Pancreas (tissue), 10 donors: ENCODE data around the gene ARHGDIB. TPM values are rescaled to one million over a fixed set of nuclear protein-coding genes. Genes with fewer than 3 reads are reported as not detected.
A peak's percentile ranks its signal among the peaks of the same experiment; 100 is the strongest.

ENCODE experiments used
- ATAC-seq, 4 donors: fragments of 200-7000 bp; cut with Tn5 transposase; one replicate each; pipeline versions ENCODE4 v1.8.0 to v1.9.1; 2020; ENCODE audit warnings: mild to moderate bottlenecking in 4 of 4, moderate library complexity in 4 of 4
- DNase-seq, 6 donors: peaks; one replicate each; pipeline ENCODE4 v3.0.0-alpha.2; 2020
- FAIRE-seq: peaks from 2 replicates; lab custom pipeline; 2012; peaks lifted over from hg19 to GRCh38; lab: Jason Lieb, UNC
- H3K27ac ChIP-seq, 4 donors: fragments of 200-600 bp; sonication (generic); 1 replicate in 3 of 4; 2 replicates in 1 of 4; pipeline versions ENCODE4 v1.5.0 to v1.8.0; 2020
- H3K27me3 ChIP-seq, 4 donors: fragments of 200-600 bp; one replicate each; pipeline ENCODE4 v1.8.0; 2021
- H3K36me3 ChIP-seq, 3 donors: fragments of 200-600 bp; sonication (generic) in 1 of 3; one replicate each; pipeline versions ENCODE4 v1.5.0 to v1.8.0; 2020 to 2021
- H3K4me1 ChIP-seq, 3 donors: fragments of 200-600 bp; one replicate each; pipeline ENCODE4 v1.8.0; 2021
- H3K4me3 ChIP-seq, 4 donors: fragments of 200-600 bp; sonication (generic) in 2 of 4; one replicate each; pipeline versions ENCODE4 v1.5.0 to v1.8.0; 2020 to 2021
- H3K9me3 ChIP-seq, 4 donors: fragments of 200-600 bp; one replicate each; pipeline ENCODE4 v1.8.0; 2021
- CTCF ChIP-seq, 4 donors: fragments of 200-600 bp; sonication (generic) in 3 of 4; IDR thresholded peaks; one replicate each; pipeline versions ENCODE4 v1.5.0 to v1.8.0; 2021; ENCODE audit warnings: antibody characterized with exemption in 4 of 4
- WGBS, 2 donors: extraction: QIAGEN DNeasy Blood & Tissue Kit; methylation state at CpG; one replicate each; pipeline ENCODE4 v1.1.7; 2013; 5-methylcytosine and 5-hydroxymethylcytosine counted together
- intact Hi-C, 3 donors: fragments of 100-400 bp; cut with DNase I; formaldehyde crosslinking; loops; one replicate each; pipeline versions ENCODE4 v1.11.1 to v1.14.2; 2022
- polyA plus RNA-seq, 2 donors: library from polyadenylated mRNA; stranded (reverse); fragments of 200-250 nt; gene quantifications; one replicate each; pipeline ENCODE4 v1.2.3, GENCODE V29; 2013
- total RNA-seq, 6 donors: library from RNA; stranded (reverse); fragmentation: NEBNext Ultra II Directional in 4 of 6; extraction: Animal tissue kit (Norgen Biotek cat#: 25700) in 4 of 6; gene quantifications; one replicate each; pipeline versions ENCODE4 v1.2.1 to v1.2.4, GENCODE V29; 2021 to 2023
- donor health status: healthy with polysubstance abuse.
- donor health status: DM: no; HTN: no; CAD: no; lungs with moderate emphysema.
- donor health status: DM: no; HTN: no; CAD: no.
- donor health status: control.
- donor health status: control.
- donor health status: Bipolar disorder and iron deficiency.
- donor health status: DM: yes; HTN: yes; CAD: no.
- donor health status: DM: no; HTN: no; CAD: no.
- donor health status: DM: no; HTN: no; CAD: no.
- donor health status: DM: yes; HTN: yes; CAD: no.

Gene ARHGDIB
- total and polyA plus RNA-seq, 8 donors = 5.8 to 54.8 (median 23.4) TPM

GRCh38 chr12:14982562-14982961 lies 21.2 kb upstream of the ARHGDIB start:
- Histone ChIP-seq H3K4me1 (no peaks in the 10 kb centered on the region), H3K36me3 (no peaks in the 10 kb centered on the region), H3K9me3 (no peaks in the 10 kb centered on the region), H3K27ac (no peak overlapping the region), H3K4me3 (no peak overlapping the region), H3K27me3 (no peaks in the 10 kb centered on the region)
- no peak for DNase-seq
- 89 to 98% methylated on average over 1 of the region's 1 CpG for WGBS, 2 donors
- ATAC-seq = peak in 1 of 4 donors; percentile 43
- intact Hi-C loops = no loop called here
- no peak for TF ChIP-seq CTCF (IDR thresholded peaks at IDR 0.05)
- no peak for FAIRE-seq

DNA sequence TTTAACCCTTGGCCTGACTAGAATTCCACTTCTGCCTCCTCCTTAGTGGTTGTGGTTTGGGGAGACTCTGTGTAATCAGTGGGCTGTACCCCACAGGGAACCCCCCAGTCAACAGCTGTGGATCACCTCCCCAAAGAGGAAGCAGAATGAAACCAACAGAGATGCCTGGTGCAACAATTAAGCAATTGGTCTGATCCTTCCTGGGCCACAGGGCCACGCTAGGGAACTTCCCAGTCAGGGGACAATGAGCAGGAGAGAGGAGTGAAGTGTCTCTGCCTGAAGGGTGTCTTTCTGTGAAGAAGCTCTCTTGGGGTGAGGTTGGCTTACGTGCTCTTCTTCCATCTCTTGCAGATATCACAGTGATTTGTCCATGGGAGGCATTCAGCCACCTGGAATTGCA lies 19.6 kb upstream of the ARHGDIB start:
- DNase-seq (no peak), ATAC-seq (peak in 2 of 4 donors; percentile 37 to 63)
- no peaks in the 10 kb centered on the region for H3K36me3 ChIP-seq

DNA sequence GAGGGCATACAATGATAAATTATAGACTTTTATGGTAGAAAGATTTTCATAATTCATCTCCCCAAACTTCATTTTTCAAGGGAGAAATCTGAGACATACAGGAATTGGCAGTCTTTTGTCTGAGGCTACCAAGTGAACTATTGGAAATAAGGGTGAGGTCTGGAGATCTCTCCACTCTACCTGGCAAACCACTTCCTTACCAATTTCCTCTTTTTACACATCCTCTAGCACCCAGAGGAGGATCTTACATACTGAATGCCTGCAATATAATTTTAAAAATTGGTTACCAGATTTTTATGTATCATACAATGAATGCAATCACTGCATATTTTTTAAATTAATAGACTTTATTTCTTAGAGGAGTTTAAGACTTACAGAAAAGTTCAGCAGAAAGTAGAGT lies 18.1 kb upstream of the ARHGDIB start:
- Histone ChIP-seq H3K4me3 (no peak overlapping the region), H3K27ac (no peak overlapping the region), H3K36me3 (no peaks in the 10 kb centered on the region), H3K27me3 (no peaks in the 10 kb centered on the region), H3K9me3 (no peaks in the 10 kb centered on the region), H3K4me1 (no peaks in the 10 kb centered on the region)
- ATAC-seq (no peak), DNase-seq (no peak), FAIRE-seq (no peak)
- intact Hi-C loops = no loop called here
- no peak for TF ChIP-seq CTCF (IDR thresholded peaks at IDR 0.05)

More for the DNA sequence above, 19.6 kb upstream of the ARHGDIB start:
- no peak overlapping the region for H3K4me3 ChIP-seq
- no peaks in the 10 kb centered on the region for H3K4me1 ChIP-seq
- 92 to 97% methylated on average over 2 of the region's 2 CpGs for WGBS, 2 donors
- FAIRE-seq = no peak
- H3K27ac ChIP-seq = no peak overlapping the region
- no peaks in the 10 kb centered on the region for H3K27me3 ChIP-seq
- no peaks in the 10 kb centered on the region for H3K9me3 ChIP-seq
- TF ChIP-seq CTCF (IDR thresholded peaks at IDR 0.05) = no peak
- intact Hi-C loops = no loop called here

DNA sequence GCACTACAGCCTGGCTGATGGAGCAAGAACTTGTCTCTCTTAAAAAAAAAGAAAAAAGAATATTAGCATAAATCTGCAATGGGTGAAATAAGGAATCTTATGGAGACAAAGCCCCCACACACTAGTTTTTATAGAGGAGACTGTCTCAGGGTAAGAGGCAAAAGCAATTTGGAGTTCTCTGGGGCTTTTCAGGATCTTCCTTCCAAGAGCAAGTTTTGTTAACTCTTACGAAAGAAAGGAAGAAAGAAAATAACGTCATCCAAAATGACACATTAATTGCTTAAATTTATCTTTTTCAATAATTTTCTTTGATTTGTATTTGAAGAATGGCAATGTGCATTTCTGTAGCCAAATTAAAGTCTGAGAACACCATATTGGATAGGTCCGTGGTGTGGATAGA lies 15.3 kb upstream of the ARHGDIB start:
- no peak overlapping the region for H3K27ac ChIP-seq
- no peaks in the 10 kb centered on the region for H3K9me3 ChIP-seq
- intact Hi-C loops = no loop called here
- FAIRE-seq = no peak
- TF ChIP-seq CTCF (IDR thresholded peaks at IDR 0.05) = no peak
- H3K4me3 ChIP-seq = no peak overlapping the region
- H3K4me1 ChIP-seq = no peaks in the 10 kb centered on the region
- no peaks in the 10 kb centered on the region for H3K27me3 ChIP-seq
- 83 to 92% methylated on average over 3 of the region's 3 CpGs for WGBS, 2 donors
- no peak for ATAC-seq
- H3K36me3 ChIP-seq = no peaks in the 10 kb centered on the region
- no peak for DNase-seq

DNA sequence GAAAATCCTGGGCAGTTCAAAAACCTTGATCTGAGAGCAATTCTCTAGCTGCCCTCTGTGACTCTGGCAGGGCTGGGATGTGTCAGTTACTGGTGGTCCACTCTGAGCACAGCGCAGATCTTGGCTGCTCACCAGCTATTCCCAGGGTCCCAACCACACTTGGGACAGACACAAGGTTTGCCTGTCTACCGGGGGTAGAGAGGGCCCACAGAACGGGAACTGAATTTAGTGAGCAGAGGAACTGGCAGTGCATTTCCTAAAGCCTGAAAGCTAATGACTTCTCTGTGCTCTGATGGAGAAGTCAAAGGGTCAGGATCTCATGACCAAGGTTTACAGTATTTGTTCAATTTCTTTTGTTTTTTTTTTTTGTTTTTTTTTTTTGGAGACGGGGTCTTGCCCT lies 14.1 kb upstream of the ARHGDIB start:
- H3K4me3 ChIP-seq = no peak overlapping the region
- no peak for TF ChIP-seq CTCF (IDR thresholded peaks at IDR 0.05)
- H3K27ac ChIP-seq = no peak overlapping the region
- FAIRE-seq (no peak), DNase-seq (no peak), ATAC-seq (peak in 1 of 4 donors; percentile 29)
- no peaks in the 10 kb centered on the region for H3K27me3 ChIP-seq
- no peaks in the 10 kb centered on the region for H3K36me3 ChIP-seq
- intact Hi-C loops = no loop called here
- 90 to 91% methylated on average over 4 of the region's 4 CpGs for WGBS, 2 donors
- H3K4me1 ChIP-seq = no peaks in the 10 kb centered on the region
- no peaks in the 10 kb centered on the region for H3K9me3 ChIP-seq
